Astrocyte of the cerebellum (primary cell): ENCODE results near the gene ZIC1.

Source experiments
- DNase-seq: peaks from one replicate; pipeline ENCODE4 v3.0.0-alpha.2; 2011; ENCODE audit warnings: low read depth
- H3K4me3 ChIP-seq: 2 replicates; pipeline ENCODE4 v1.5.1; 2011; ENCODE audit warnings: mild to moderate bottlenecking, low read depth, low read length, moderate library complexity
- CTCF ChIP-seq: IDR thresholded peaks from 2 replicates; pipeline ENCODE4 v1.5.1; 2012; ENCODE audit warnings: low read length, low read depth, moderate library complexity, mild to moderate bottlenecking; ENCODE audit errors: missing control alignments
- in situ Hi-C: cut with HindIII; loops from 2 replicates; pipeline ENCODE4 v1.10.0; 2017; ENCODE audit warnings: low sequenced_read_pairs

The ZIC1 gene

GRCh38 chr3:147365196-147366115 is 43.7 kb upstream of the ZIC1 start:
- no peak for TF ChIP-seq CTCF
- no peak for DNase-seq
- in situ Hi-C loops: no loop called here
- no peak overlapping the region for H3K4me3 ChIP-seq

- in situ Hi-C loops: no loop called here
- H3K4me3 ChIP-seq: peak overlapping the region; percentile 47
- no peak for DNase-seq
- TF ChIP-seq CTCF: no peak
These were observed 41.5 kb upstream of the ZIC1 start for GRCh38 chr3:147367676-147368075.

GRCh38 chr3:147368151-147368550 is 41.0 kb upstream of the ZIC1 start:
- DNase-seq: no peak
- TF ChIP-seq CTCF: no peak
- in situ Hi-C loops: no loop called here
- peak overlapping the region; percentile 47 for H3K4me3 ChIP-seq

- peak overlapping the region; percentile 47 for H3K4me3 ChIP-seq
- in situ Hi-C loops: no loop called here
- no peak for TF ChIP-seq CTCF
- DNase-seq: no peak
These were observed 40.5 kb upstream of the ZIC1 start for GRCh38 chr3:147368561-147369221.

- peak overlapping the region; percentile 47 for H3K4me3 ChIP-seq
- no peak for TF ChIP-seq CTCF
- DNase-seq: no peak
- in situ Hi-C loops: no loop called here
These were observed 39.9 kb upstream of the ZIC1 start for GRCh38 chr3:147369231-147369630.

DNA sequence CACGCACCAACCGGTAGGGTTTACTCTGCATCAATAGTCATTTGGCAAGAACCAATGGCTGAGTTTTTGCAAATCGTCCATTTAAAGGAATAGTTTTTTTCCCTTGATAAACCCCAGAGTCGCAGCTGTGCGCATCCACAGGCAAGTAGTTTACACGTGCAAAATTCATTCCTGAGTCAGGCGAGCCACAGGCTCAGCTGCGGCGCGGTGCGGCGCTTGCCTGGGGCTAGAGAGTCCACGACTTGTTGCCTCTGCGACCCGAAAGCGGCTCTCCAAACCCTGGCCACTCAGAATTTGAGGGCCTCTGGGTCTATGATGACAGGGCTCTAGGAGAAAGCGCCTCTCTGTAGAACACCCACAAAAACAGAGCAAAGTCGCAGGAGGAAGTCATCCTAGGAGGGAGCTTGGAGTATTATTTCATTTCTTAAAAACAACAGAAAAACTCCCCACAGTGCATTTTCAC is 39.5 kb upstream of the ZIC1 start:
- in situ Hi-C loops: no loop called here
- no peak for TF ChIP-seq CTCF
- DNase-seq: no peak
- peak overlapping the region; percentile 47 for H3K4me3 ChIP-seq
